Stimulated activated CD4-positive, alpha-beta T cell treated with anti-CD3 and anti-CD28 coated beads, Interleukin-2, amount 100 ng/mL, for 24 hours (primary cell): ENCODE measurements around the gene HIC1.

Source experiments
- DNase-seq, 2 donors: peaks; one replicate each; pipeline ENCODE4 v3.0.0-alpha.2; 2020

Gene HIC1

DNA sequence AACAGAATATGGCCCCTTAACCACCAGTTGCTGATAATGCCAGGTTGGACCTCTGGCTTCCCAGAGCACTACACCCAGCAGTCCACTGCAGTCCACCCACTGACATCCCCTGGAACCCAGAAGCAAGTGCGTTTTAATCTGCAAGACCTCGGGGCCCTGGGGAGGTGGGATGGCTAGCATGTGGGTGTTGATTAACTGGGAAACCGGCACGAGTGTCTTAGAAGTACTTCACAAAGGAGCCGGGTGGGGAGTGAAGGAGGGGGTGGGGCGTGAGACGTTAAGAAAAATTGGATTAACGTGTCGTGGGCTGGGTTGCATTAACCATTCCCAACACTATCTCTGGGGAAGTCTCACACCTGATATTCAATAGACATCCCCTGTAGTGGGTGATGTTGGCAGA lies 6.1 kb upstream of the HIC1 start:
- DNase-seq, result no peak

DNA sequence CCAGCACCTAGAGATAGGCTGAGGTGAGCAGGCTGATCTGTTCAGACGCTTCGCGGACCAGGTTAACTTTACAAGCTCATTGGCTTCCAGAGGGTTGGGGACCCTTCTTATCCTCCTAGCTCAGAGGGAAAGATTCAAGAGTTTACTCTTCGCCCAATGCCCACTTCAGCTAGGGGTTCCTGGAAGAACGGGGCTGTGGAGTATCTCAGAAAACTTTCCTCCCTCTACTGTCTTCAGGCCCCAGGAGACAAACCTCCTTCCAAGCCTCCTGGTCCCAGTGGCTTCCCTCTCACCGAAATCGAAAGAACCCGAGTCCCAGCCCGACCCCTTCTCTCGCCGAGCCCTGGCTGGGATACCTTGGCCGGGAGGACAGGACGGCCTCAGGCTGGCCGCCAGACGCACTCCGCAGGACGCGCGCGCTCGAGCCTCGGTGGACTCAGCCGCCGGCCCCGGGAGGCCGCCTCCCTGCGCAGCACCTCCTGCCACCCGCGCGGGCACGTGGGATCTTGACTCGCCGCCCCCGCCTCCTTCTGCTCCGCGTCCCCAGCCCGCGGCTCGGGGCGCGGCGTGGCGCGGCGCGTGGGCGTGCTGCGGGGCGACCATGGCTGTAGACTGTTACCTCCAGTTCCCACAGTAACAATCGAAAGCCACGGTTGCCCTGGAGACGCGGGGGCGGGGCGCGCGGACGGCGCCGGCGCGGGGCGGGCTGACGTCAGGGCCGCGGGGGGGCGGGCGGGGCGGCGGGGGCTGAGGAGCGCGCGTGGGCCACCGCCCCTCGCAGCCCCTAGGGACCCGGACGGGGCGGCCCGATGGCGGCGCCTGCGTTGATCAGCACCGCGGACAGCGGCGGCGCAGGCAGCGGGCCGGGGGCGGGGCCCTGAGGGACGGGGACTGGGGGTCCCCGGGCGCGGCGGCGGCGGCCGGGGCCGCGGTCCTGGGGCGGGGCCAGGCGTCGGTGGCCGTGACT lies 5.3 kb upstream of the HIC1 start:
- DNase-seq, result peak; percentile 91

DNA sequence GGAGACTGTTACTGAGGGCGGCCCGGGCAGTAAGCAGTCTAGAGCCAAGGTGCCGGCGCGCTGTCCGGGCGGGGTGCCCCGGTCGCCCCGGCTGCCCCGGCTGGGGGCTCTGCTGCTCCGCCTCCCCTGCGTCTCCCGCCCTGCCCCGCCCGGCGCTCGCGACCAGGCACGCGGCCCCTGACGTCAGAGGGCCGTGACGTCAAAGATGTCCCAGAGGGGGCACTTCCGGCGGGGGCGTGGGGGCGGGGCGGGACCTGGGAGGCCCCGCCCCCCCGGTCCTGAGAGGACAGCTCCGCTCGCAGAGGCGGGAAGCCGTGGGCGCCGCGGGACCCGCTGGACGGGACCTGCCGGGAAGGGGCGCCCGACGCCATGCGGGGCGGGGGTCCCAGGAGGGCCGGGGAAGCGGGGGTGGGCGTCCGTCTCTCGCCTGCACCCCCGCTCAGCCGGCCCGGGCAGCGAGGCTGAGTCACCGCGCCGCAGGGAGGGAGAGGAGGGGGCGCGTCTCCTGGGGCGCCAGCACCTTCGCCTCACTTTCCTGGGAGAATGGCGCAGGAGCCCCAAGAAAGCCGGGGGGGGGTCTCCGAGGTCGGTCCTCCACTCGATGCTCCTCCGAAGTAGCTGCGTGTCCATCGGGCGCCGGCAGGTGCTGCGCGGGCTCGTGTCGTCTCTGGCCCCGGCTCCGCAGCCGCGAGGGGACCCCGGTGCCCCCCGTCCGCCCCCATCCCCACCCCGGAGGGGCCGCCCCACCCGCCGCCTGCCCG lies 4.4 kb upstream of the HIC1 start:
- DNase-seq, result peak; percentile 74 to 76

DNA sequence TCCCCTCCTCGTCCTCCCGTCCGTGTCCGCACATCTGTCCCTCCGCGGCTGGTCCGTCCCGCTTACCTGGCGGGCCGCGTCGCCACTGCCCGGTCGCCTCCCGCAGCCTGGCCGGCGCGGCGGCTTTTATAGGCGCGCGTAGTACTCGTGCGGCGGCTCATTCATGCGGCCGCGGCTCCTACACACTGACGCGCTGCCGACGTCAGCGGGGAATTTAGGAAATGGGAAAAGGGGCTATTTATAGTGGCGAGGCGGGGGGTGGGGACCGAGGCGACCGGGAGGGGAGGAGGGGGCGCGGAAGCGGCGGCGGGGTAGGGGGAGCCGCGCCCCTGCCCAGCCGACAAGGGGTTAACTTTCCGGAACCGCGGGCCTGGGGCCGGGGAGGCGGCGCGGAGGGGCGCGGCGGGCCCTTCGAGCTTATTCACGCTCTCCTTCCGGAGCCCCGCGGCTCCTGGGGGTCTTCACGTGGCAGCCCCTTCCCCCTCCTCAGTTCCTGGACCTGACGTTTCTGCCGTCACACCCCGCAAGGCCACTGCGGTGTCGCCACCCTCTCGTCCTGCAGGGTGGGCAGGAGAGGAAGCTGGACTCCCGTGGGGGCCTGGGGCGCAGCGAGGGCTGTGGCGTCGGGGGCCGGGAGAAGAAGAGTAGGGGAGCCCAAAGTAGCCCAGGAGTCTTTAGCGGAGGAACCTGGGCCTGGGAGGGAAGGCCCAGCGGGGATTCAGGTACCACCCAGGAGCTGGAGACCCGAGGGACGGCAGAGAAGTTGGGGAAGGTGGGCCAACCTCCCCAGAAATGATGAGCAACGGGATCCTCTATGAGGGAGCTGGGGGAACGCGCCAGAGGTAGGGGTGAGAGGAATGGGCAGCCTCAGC lies 3.6 kb upstream of the HIC1 start:
- peak in 1 of 2 donors; percentile 40 for DNase-seq

DNA sequence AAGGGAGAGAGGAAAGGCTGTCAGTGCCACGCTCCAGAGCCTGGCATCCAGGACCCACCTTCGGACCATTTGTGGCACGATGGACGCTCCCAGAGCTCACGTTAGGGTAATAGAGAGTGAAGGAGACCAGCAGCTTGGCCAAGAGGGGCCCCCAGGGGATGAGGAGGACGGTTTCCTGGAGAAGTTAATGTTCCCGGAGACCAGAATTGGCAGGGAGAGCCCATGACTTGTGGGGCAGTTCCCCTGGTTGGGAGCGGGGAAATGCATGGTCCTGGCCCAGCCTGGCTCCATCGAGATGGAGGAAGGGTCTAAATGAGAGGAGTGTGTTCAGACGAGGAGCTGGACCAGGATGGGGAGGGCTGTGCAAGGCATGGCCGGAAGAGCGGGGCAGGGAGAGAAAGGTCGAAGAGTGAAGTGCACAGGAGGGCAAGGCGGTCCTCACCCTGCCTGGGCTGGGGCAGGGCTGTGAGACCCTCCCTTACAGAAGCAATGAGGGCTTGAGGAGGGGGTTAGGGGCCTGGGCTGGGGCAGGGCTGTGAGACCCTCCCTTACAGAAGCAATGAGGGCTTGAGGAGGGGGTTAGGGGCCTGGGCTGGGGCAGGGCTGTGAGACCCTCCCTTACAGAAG lies 2.9 kb upstream of the HIC1 start:
- no peak for DNase-seq

DNA sequence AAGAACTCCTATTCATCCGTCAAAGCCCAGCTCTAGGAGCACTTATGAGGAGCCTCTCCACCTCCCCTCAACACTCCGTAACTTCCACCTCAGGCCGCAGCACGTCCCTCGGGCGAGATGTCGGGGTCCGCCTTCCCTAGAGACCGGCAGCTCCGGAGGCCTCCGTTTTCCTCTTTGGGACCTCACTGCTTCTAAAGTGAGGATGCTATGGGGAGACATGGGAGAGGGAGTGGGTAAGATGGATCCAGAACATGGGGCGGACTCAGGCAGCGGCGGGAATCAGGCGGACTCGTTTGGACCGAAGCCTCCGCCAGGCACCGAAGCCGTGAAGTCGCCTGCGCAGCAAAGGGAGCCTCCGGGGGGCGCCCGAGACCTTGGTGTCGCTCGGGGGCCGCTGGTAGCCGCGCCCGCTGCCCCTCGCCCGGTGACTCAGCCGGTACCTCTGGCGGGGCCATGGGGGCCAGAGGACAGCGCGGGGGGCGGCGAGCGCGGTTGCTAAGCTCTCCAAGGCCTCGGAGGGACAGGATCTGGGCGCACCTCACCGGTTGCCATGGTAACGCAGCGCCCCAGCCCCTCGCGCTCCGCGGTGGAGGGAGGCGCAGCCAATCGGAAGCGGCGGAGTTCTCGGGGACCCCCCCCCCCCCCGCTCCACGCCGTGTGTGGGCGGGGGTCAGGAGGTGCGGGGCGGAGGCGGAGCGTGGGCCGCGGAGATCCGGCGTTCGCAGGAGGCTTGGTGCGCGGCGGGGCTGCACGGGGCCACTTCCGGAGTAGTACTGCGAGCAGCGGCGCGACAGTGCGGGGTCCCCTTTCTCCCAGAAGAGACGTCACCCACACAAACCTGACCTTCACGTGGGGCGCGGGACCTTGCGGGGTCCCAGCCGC lies 1.3 kb upstream of the HIC1 start:
- DNase-seq, result peak; percentile 82 to 84

DNA sequence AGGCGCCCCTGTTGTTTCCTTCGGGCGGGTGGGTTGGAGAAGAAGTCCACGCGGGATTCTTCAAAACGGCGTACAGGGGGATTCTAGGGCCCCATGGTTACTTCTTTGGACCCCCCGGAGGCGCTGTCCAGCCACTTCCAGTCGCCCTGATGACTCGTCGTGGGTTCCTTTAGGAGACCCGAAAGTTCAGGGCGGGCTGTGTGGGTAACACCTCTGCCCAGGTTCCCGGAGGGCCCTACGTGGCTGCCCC lies 716 bp upstream of the HIC1 start:
- no peak for DNase-seq

DNA sequence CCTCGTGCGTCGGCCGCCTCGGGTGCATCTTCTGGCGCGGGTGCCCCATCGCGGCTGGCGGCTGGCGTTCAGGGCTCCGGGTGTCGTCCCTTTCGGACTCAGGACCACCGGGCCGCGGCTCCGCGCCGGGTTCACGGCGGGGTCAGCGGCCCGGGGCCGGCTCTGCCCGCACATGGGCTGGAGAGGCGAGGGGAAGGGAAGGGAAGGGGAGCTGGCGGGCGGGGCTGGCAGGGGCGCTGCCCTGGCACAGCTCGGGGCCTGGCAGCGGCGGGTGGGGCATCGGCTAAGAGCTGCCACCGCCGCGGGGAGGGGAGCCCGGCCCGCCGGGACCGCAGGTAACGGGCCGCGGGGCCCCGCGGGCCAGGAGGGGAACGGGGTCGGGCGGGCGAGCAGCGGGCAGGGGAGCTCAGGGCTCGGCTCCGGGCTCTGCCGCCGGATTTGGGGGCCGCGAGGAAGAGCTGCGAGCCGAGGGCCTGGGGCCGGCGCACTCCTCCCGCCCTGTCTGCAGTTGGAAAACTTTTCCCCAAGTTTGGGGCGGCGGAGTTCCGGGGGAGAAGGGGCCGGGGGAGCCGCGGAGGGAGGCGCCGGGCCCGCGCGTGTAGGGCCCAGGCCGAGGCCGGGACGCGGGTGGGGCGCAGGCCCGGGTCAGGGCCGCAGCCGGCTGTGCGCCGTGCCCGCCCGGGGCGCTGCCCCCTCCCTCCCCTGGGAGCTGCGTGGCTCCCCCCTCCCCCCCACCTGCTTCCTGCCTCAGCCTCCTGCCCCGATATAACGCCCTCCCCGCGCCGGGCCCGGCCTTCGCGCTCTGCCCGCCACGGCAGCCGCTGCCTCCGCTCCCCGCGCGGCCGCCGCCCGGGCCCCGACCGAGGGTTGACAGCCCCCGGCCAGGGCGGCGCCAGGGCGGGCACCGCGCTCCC lies 646 bp downstream of the HIC1 start:
- DNase-seq, result peak in 1 of 2 donors; percentile 60

DNA sequence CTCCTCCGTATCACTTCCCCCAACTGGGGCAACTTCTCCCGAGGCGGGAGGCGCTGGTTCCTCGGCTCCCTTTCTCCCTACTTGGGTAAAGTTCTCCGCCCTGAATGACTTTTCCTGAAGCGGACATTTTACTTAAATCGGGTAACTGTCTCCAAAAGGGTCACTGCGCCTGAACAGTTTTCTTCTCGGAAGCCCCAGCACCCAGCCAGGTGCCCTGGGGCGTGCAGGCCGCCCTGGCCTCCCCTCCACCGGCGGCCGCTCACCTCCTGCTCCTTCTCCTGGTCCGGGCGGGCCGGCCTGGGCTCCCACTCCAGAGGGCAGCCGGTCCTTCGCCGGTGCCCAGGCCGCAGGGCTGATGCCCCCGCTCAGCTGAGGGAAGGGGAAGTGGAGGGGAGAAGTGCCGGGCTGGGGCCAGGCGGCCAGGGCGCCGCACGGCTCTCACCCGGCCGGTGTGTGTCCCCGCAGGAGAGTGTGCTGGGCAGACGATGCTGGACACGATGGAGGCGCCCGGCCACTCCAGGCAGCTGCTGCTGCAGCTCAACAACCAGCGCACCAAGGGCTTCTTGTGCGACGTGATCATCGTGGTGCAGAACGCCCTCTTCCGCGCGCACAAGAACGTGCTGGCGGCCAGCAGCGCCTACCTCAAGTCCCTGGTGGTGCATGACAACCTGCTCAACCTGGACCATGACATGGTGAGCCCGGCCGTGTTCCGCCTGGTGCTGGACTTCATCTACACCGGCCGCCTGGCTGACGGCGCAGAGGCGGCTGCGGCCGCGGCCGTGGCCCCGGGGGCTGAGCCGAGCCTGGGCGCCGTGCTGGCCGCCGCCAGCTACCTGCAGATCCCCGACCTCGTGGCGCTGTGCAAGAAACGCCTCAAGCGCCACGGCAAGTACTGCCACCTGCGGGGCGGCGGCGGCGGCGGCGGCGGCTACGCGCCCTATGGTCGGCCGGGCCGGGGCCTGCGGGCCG lies 1.6 kb downstream of the HIC1 start:
- DNase-seq, result peak in 1 of 2 donors; percentile 63

DNA sequence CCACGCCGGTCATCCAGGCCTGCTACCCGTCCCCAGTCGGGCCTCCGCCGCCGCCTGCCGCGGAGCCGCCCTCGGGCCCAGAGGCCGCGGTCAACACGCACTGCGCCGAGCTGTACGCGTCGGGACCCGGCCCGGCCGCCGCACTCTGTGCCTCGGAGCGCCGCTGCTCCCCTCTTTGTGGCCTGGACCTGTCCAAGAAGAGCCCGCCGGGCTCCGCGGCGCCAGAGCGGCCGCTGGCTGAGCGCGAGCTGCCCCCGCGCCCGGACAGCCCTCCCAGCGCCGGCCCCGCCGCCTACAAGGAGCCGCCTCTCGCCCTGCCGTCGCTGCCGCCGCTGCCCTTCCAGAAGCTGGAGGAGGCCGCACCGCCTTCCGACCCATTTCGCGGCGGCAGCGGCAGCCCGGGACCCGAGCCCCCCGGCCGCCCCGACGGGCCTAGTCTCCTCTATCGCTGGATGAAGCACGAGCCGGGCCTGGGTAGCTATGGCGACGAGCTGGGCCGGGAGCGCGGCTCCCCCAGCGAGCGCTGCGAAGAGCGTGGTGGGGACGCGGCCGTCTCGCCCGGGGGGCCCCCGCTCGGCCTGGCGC lies 2.4 kb downstream of the HIC1 start:
- no peak for DNase-seq

DNA sequence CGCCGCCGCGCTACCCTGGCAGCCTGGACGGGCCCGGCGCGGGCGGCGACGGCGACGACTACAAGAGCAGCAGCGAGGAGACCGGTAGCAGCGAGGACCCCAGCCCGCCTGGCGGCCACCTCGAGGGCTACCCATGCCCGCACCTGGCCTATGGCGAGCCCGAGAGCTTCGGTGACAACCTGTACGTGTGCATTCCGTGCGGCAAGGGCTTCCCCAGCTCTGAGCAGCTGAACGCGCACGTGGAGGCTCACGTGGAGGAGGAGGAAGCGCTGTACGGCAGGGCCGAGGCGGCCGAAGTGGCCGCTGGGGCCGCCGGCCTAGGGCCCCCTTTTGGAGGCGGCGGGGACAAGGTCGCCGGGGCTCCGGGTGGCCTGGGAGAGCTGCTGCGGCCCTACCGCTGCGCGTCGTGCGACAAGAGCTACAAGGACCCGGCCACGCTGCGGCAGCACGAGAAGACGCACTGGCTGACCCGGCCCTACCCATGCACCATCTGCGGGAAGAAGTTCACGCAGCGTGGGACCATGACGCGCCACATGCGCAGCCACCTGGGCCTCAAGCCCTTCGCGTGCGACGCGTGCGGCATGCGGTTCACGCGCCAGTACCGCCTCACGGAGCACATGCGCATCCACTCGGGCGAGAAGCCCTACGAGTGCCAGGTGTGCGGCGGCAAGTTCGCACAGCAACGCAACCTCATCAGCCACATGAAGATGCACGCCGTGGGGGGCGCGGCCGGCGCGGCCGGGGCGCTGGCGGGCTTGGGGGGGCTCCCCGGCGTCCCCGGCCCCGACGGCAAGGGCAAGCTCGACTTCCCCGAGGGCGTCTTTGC lies 3.1 kb downstream of the HIC1 start:
- no peak for DNase-seq

DNA sequence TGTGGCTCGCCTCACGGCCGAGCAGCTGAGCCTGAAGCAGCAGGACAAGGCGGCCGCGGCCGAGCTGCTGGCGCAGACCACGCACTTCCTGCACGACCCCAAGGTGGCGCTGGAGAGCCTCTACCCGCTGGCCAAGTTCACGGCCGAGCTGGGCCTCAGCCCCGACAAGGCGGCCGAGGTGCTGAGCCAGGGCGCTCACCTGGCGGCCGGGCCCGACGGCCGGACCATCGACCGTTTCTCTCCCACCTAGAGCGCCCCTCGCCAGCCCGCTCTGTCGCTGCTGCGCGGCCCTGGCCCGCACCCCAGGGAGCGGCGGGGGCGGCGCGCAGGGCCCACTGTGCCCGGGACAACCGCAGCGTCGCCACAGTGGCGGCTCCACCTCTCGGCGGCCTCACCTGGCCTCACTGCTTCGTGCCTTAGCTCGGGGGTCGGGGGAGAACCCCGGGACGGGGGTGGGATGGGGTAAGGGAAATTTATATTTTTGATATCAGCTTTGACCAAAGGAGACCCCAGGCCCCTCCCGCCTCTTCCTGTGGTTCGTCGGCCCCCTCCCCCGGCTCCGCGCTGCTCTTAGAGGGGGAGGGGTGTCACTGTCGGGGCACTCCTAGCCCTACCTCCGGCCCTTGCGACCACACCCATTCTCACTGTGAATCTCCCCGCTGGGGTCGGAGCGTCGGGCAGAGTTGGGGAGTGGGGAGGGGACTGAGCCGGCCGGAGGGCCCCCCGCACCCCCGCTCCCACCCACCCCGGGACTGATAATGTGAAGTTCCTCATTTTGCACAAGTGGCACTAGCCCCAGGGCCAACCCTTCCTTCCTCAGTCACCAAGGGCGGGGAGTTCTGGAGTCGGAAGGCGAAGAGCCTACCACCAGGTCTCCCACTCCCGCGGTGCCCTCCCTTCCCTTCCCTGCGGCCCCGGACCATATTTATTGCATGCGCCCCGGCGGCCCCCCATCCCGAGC lies 4.0 kb downstream of the HIC1 start:
- peak; percentile 76 to 80 for DNase-seq

DNA sequence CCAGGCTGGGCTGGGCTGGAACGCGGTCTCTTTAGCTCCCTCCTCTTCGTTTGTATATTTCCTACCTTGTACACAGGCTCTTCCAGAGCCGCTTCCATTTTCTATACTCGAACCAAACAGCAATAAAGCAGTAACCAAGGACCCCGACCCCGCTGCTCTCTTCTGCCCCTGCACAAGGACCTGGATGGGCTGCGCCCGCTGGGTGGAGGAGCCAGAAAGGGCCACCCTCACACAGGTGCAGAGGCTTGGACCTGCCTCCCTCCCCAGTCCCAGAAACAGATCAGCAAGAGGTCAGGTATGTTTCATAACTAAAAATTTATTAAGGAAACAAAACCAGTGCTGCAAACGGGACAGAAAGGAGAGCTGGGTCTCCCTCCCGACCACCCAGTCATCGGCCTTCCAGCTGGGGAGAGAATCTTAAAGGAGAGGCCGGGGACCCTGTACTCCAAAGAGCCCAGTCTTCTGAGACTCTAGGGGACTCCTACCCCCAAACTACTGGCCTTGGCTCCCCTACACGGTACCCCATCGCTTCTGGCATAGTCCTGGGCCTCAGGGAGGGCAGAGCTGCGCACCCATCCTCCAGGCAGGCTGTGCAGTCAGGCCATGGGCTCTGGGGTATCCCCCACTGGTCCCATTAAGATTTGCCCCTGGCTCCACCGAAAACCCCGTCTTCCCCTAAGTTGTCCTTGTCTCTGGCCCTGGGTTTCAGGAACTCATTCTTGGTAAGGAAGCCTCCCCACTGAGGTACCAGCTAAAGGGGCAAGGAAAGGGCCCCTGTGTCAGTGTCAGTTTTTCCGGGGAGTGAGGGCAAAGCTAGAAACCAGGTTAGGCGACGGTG lies 4.9 kb downstream of the HIC1 start:
- DNase-seq, result no peak

DNA sequence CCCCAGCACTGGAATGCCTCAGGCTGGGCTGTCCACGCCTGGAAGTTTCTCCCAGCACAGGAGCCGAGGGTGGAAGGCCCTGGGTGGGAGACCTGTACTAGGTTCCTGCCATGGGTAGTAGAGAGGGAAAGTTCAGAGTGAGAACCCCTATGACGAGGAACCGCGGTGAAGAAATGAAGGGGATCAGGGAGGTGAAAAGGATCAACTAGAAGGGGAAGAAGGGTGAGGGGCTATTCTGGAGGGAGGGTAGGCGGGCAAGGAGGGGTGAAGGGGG lies 5.4 kb downstream of the HIC1 start:
- DNase-seq, result no peak

DNA sequence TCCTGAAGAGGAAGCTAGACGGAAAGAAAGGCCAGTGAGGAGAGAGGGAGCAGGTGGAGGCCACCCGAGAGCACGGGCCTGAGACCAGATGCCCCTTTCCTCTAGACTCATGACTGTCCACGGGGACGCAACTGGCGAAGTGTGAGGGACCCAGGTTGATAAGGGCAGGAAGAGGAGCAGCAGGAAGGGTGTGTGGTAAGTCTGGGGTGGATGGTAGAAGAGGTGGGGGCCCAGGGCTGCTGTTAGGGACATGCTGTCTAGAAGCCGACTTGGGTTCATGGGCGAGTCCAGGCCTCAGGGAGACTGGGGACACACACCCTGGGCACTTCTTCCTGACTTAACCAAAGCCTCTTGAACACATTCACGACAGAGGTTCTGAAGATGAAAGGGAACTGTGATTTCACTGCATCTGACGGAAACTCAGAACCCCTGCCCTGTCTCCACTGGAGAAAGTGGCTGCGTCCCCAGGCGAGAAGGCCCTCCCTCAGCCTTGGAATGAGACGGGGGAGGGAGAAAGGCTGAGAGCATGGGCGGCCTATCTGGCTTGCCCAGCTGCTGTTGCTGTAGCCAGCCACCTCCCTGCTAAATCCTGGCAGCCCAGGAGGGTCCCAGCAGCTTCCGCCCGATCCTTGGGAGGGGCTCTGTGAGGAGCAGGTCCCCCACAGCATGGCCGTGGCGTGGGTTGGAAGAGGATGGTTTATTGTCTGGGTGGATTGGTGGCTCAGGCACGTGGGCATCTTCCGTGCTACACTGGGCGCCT lies 6.0 kb downstream of the HIC1 start:
- no peak for DNase-seq
